Measurements from ENCODE around the gene WNT7A. TPM values are rescaled to one million over a fixed set of nuclear protein-coding genes. Genes with fewer than 3 reads are reported as not detected.
"Not testable (repeated sequence)": the region's sequence is repeated elsewhere in the genome, so short reads cannot be mapped to it uniquely, and the experiment has no call there.

Gene WNT7A
- total RNA-seq (not detected), polyA plus RNA-seq (under 1 TPM in 1 of 3 donors, not detected in 2; 0.35 TPM)
- long read RNA-seq, donor 1, result 0 reads
- long read RNA-seq, donor 2, result 0 reads
- long read RNA-seq, donor 3, result 0 reads
- long read RNA-seq, donor 4, result 0 reads
- long read RNA-seq, donor 5, result 0 reads
- long read RNA-seq, donor 6, result 0 reads
- long read RNA-seq, donor 7, result 0 reads
- long read RNA-seq, donor 8, result 0 reads
- long read RNA-seq, donor 9, result 0 reads
- long read RNA-seq, donor 10, result 0 reads

DNA sequence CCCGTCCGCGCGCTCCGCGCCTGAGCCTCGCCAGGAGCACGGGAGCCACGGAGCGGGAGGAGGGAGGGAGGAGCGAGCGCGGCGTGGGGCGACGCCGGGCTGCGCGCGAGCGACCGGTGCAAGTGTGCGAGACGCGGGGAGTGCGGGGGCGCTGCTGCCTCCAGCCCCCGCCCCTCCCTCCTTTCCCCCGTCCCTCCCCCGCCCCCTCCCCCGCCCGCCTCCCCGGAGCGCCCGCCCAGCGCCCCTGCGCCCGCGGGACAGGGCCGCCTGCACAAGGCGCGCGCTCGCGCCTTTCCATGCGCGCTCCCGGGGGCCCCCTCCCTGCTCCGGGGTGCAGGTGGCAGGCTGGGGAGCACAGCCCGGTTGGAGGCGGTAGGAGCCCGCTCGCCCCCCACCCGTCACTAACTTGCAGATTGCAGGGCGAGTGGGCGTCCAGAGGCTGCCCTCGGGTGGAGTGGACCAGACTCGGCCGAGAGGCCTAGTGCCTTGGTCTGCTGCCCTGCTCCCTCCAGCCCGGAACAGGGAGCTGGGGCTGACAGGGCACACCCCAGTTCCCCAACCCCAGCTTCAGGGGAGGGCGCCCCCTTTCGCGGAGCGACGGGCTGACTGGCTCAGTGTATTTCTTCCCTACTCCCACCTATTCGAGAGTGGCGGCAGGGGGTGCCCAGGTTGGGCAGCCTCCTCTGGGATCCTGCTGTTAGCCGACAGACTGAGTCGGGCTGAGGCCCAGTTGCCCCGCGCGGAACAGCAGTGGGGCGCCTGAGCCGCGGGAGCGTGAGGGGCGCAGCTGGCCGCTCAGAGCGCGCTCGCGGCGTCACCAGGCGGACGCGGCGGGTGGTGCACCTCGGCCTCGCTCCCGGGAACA lies at the start of gene WNT7A:
Gene WNT7A (minus strand): TSS at position 126 of the 865 bp plus-strand sequence. CDS start 255 bp downstream, outside the sequence.
- Histone ChIP-seq H3K4me1 (peaks cover 29 to 33% (median 32%) of the 10 kb centered on the region in 4 donors), H3K4me3 (peak within 1 kb of the TSS; percentile 28 to 47 (median 36)), H3K27me3 (peaks cover 24 to 82% (median 66%) of the 10 kb centered on the region in 3 donors), H3K27ac (no peak within 1 kb of the TSS), H3K36me3 (no peaks in the 10 kb centered on the region), H3K9me3 (peaks cover 0 to 12% (median 5%) of the 10 kb centered on the region in 4 donors)
- 1 to 5% (median 2%) methylated on average over 14 to 83 of the region's 90 CpGs for WGBS, 5 donors
- intact Hi-C loops (cut with DNase I; ENCODE audit: low total_unique reads), result loop anchor here (10.0 kb wide), 1 partner anchor 225 kb away; no protein-coding TSS in a partner anchor
- TF ChIP-seq, protein P1, sequence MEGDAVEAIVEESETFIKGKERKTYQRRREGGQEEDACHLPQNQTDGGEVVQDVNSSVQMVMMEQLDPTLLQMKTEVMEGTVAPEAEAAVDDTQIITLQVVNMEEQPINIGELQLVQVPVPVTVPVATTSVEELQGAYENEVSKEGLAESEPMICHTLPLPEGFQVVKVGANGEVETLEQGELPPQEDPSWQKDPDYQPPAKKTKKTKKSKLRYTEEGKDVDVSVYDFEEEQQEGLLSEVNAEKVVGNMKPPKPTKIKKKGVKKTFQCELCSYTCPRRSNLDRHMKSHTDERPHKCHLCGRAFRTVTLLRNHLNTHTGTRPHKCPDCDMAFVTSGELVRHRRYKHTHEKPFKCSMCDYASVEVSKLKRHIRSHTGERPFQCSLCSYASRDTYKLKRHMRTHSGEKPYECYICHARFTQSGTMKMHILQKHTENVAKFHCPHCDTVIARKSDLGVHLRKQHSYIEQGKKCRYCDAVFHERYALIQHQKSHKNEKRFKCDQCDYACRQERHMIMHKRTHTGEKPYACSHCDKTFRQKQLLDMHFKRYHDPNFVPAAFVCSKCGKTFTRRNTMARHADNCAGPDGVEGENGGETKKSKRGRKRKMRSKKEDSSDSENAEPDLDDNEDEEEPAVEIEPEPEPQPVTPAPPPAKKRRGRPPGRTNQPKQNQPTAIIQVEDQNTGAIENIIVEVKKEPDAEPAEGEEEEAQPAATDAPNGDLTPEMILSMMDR (IDR thresholded peaks at IDR 0.05), result peak in 2 of 7 experiments; percentile 23 to 26
- TF ChIP-seq POLR2AphosphoS5 (IDR thresholded peaks at IDR 0.05), result no peak
- DNase-seq, result peak in 1 of 2 donors; percentile 75

DNA sequence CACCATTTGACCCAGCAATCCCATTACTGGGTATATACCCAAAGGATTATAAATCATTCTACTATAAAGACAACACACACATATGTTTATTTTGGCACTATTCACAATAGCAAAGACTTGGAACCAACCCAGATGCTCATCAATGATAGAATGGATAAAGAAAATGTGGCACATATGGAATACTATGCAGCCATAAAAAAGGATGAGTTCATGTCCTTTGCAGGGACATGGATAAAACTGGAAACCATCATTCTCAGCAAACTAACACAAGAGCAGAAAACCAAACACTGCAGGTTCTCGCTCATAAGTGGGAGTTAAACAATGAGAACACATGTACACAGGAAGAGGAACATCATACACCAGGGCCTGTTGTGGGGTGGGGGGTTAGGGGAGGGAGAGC lies 48.9 kb upstream of the WNT7A start:
- 92 to 100% (median 95%) methylated on average over 1 of the region's 1 CpG for WGBS, 5 donors
- H3K4me3 ChIP-seq, result not testable (repeated sequence)

DNA sequence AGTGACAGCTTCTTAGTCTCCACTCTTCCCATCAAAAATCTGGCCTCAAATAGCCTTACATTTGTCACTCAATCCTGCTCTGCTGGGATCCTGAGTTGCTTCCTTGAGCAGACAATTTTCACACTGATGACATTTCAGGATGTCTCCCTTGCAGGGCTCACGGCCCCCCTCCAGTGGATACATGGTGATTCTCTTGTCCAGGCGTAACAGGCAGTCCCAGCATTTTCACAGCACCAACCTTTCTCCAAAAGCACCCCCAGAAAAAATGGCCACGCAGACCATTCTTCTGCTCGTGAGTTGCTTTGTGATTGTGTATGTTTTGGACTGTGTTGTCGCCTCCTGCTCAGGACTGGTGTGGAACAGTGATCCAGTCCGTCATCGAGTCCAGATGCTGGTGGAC lies 47.4 kb upstream of the WNT7A start:
- TF ChIP-seq POLR2A (IDR thresholded peaks at IDR 0.05), result no peak
- TF ChIP-seq EP300 (IDR thresholded peaks at IDR 0.05), result no peak
- no peak for TF ChIP-seq POLR2AphosphoS5 (IDR thresholded peaks at IDR 0.05)
- TF ChIP-seq, protein P1 (IDR thresholded peaks at IDR 0.05), result no peak
- no peaks in the 10 kb centered on the region for H3K36me3 ChIP-seq
- DNase-seq, result no peak
- no peak overlapping the region for H3K4me3 ChIP-seq
- no peak overlapping the region for H3K27ac ChIP-seq
- intact Hi-C loops (cut with DNase I; ENCODE audit: low total_unique reads), result no loop called here
- H3K4me1 ChIP-seq, result no peaks in the 10 kb centered on the region
- peaks cover 0 to 14% (median 0%) of the 10 kb centered on the region in 3 donors for H3K27me3 ChIP-seq
- peaks cover 0 to 63% (median 51%) of the 10 kb centered on the region in 4 donors for H3K9me3 ChIP-seq
- 71 to 79% (median 74%) methylated on average over 7 of the region's 7 CpGs for WGBS, 5 donors

More for the DNA sequence above, 48.9 kb upstream of the WNT7A start:
- H3K36me3 ChIP-seq; H3K27ac ChIP-seq; intact Hi-C loops (cut with DNase I; ENCODE audit: low total_unique reads); H3K4me1 ChIP-seq; DNase-seq: not testable (repeated sequence)
- H3K27me3 ChIP-seq, result peaks cover 0 to 27% (median 6%) of the 10 kb centered on the region in 3 donors
- peaks cover 0 to 61% (median 55%) of the 10 kb centered on the region in 4 donors for H3K9me3 ChIP-seq

DNA sequence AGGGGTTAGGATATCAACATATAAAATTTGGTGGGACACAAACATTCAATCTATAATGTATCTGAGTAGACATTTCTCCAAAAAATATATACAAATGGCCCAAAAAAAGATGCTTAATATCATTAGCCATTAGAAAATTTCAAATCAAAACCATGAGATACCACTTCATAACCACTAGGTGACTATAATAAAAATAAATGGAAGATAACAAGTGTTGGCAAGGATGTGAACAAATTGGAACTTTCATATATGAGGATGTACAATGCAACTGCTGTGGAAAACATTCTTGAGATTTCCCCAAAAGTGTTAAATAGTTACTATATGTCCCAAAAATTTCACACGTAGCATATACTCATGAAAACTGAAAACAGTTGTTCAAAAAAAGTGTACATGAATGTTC lies 36.5 kb upstream of the WNT7A start:
- TF ChIP-seq POLR2AphosphoS5 (IDR thresholded peaks at IDR 0.05) (no peak), EP300 (IDR thresholded peaks at IDR 0.05) (no peak), POLR2A (IDR thresholded peaks at IDR 0.05) (no peak)
- TF ChIP-seq, protein P1 (IDR thresholded peaks at IDR 0.05), result no peak
- intact Hi-C loops (cut with DNase I; ENCODE audit: low total_unique reads), result loop anchor here (10.0 kb wide), 1 partner anchor 178 kb away; no protein-coding TSS in a partner anchor
- H3K27ac ChIP-seq, result no peak overlapping the region
- H3K36me3 ChIP-seq, result no peaks in the 10 kb centered on the region
- WGBS, 5 donors, result 80 to 89% (median 85%) methylated on average over 1 of the region's 1 CpG
- DNase-seq, result no peak
- H3K27me3 ChIP-seq, result no peaks in the 10 kb centered on the region
- peaks cover 12 to 85% (median 55%) of the 10 kb centered on the region in 4 donors for H3K9me3 ChIP-seq
- no peak overlapping the region for H3K4me3 ChIP-seq
- no peaks in the 10 kb centered on the region for H3K4me1 ChIP-seq

Measured in stomach (tissue), 19 donors.